Naive B cell (primary cell): ENCODE results near the gene DOCK10. TPM values are rescaled to one million over a fixed set of nuclear protein-coding genes. Genes with fewer than 3 reads are reported as not detected.

ENCODE experiments used
- ATAC-seq, 2 donors: fragments of 150-1000 bp; cut with Tn5 transposase; 2 replicates each; pipeline ENCODE4 v1.10.0; 2021; ENCODE audit warnings: low read depth in 2 of 2, mild to moderate bottlenecking in 2 of 2, moderate library complexity in 2 of 2
- DNase-seq: peaks from one replicate; pipeline ENCODE4 v3.0.0; 2022
- H3K27ac Mint-ChIP-seq, 6 donors: one replicate each; pipeline ENCODE4 v1.8.0; 2020 to 2022; ENCODE audit warnings: mild to moderate bottlenecking in 6 of 6, mixed read lengths in 6 of 6, moderate library complexity in 5 of 6, inconsistent platforms in 2 of 6
- H3K27me3 Mint-ChIP-seq, 3 donors: one replicate each; pipeline ENCODE4 v1.8.0; 2021 to 2022; ENCODE audit warnings: mixed read lengths in 3 of 3, mild to moderate bottlenecking in 1 of 3
- H3K36me3 Mint-ChIP-seq, 2 donors: one replicate each; pipeline ENCODE4 v1.8.0; 2020 to 2022; ENCODE audit warnings: mixed read lengths in 2 of 2, inconsistent platforms in 1 of 2, mild to moderate bottlenecking in 1 of 2
- H3K4me1 Mint-ChIP-seq, 3 donors: one replicate each; pipeline ENCODE4 v1.8.0; 2020 to 2022; ENCODE audit warnings: mixed read lengths in 3 of 3, inconsistent platforms in 1 of 3, mild to moderate bottlenecking in 1 of 3, moderate library complexity in 1 of 3
- H3K4me3 Mint-ChIP-seq, 8 donors: one replicate each; pipeline ENCODE4 v1.8.0; 2020 to 2022; ENCODE audit warnings: mild to moderate bottlenecking in 8 of 8, mixed read lengths in 8 of 8, moderate library complexity in 8 of 8, inconsistent platforms in 2 of 8
- H3K9me3 Mint-ChIP-seq, 7 donors: one replicate each; pipeline ENCODE4 v1.8.0; 2020 to 2022; ENCODE audit warnings: mixed read lengths in 7 of 7, mild to moderate bottlenecking in 5 of 7, inconsistent platforms in 2 of 7, moderate library complexity in 1 of 7
- polyA plus RNA-seq, 6 donors: library from polyadenylated mRNA; unstranded; fragments of 300-500 nt; fragmentation: Illumina TruSeq; gene quantifications; one replicate each; pipeline ENCODE4 v1.2.3, GENCODE V29; 2021; ENCODE audit warnings: low read depth in 6 of 6

The DOCK10 gene
- polyA plus RNA-seq, 6 donors from 2014 or later = 18.4 to 29.9 (median 21.6) TPM

- peak overlapping the region in 5 of 6 donors; percentile 12 to 82 (median 41) for H3K27ac Mint-ChIP-seq
- H3K27me3 Mint-ChIP-seq = no peaks in the 10 kb centered on the region
- ATAC-seq (no peak), DNase-seq (no peak)
- peaks cover 0 to 3% (median 0%) of the 10 kb centered on the region in 3 donors for H3K4me1 Mint-ChIP-seq
- H3K36me3 Mint-ChIP-seq = peaks cover 20 to 33% of the 10 kb centered on the region in 2 donors
- no peaks in the 10 kb centered on the region for H3K9me3 Mint-ChIP-seq
- H3K4me3 Mint-ChIP-seq = no peak overlapping the region
Observed at GRCh38 chr2:224882291-224883171, 159.7 kb downstream of the DOCK10 start.

GRCh38 chr2:224881846-224882245 is 160.4 kb downstream of the DOCK10 start:
- DNase-seq (no peak), ATAC-seq (no peak)
- Mint-ChIP-seq H3K9me3 (no peaks in the 10 kb centered on the region), H3K4me3 (no peak overlapping the region), H3K4me1 (peaks cover 4 to 8% (median 7%) of the 10 kb centered on the region in 3 donors), H3K27me3 (no peaks in the 10 kb centered on the region), H3K27ac (peak overlapping the region in 1 of 6 donors; percentile 50), H3K36me3 (peaks cover 20 to 37% of the 10 kb centered on the region in 2 donors)

- H3K4me1 Mint-ChIP-seq = peaks cover 24 to 28% (median 27%) of the 10 kb centered on the region in 3 donors
- H3K36me3 Mint-ChIP-seq = peaks cover 4 to 39% of the 10 kb centered on the region in 2 donors
- peak overlapping the region in 4 of 8 donors; percentile 5 to 52 (median 44) for H3K4me3 Mint-ChIP-seq
- peaks cover 0 to 1% (median 0%) of the 10 kb centered on the region in 7 donors for H3K9me3 Mint-ChIP-seq
- DNase-seq = no peak
- peak; percentile 48 to 63 for ATAC-seq
- no peaks in the 10 kb centered on the region for H3K27me3 Mint-ChIP-seq
- H3K27ac Mint-ChIP-seq = peak overlapping the region; percentile 24 to 94 (median 76)
Observed at GRCh38 chr2:224876522-224876921, 165.7 kb downstream of the DOCK10 start.

GRCh38 chr2:224875841-224876240 is 166.4 kb downstream of the DOCK10 start:
- Mint-ChIP-seq H3K27ac (peak overlapping the region; percentile 24 to 87 (median 52)), H3K27me3 (no peaks in the 10 kb centered on the region), H3K4me1 (peaks cover 27 to 28% (median 27%) of the 10 kb centered on the region in 3 donors), H3K36me3 (peaks cover 11 to 44% of the 10 kb centered on the region in 2 donors), H3K4me3 (peak overlapping the region in 4 of 8 donors; percentile 14 to 62 (median 49)), H3K9me3 (peaks cover 0 to 5% (median 0%) of the 10 kb centered on the region in 7 donors)
- no peak for DNase-seq
- peak; percentile 37 to 53 for ATAC-seq

- peak overlapping the region; percentile 35 to 80 (median 57) for H3K27ac Mint-ChIP-seq
Observed at GRCh38 chr2:224875153-224875552, 167.1 kb downstream of the DOCK10 start.

GRCh38 chr2:224871813-224872212 is 170.5 kb downstream of the DOCK10 start:
- H3K27ac Mint-ChIP-seq = no peak overlapping the region
- H3K27me3 Mint-ChIP-seq = no peaks in the 10 kb centered on the region
- H3K4me1 Mint-ChIP-seq = peaks cover 21 to 27% (median 23%) of the 10 kb centered on the region in 3 donors
- ATAC-seq = no peak
- no peak overlapping the region for H3K4me3 Mint-ChIP-seq
- peaks cover 33 to 35% of the 10 kb centered on the region in 2 donors for H3K36me3 Mint-ChIP-seq
- DNase-seq = no peak
- peaks cover 0 to 5% (median 0%) of the 10 kb centered on the region in 7 donors for H3K9me3 Mint-ChIP-seq

More at GRCh38 chr2:224875153-224875552, 167.1 kb downstream of the DOCK10 start:
- Mint-ChIP-seq H3K4me1 (peaks cover 27 to 28% (median 27%) of the 10 kb centered on the region in 3 donors), H3K9me3 (peaks cover 0 to 5% (median 0%) of the 10 kb centered on the region in 7 donors), H3K36me3 (peaks cover 18 to 41% of the 10 kb centered on the region in 2 donors), H3K4me3 (peak overlapping the region in 4 of 8 donors; percentile 36 to 54 (median 41)), H3K27me3 (no peaks in the 10 kb centered on the region)
- ATAC-seq (peak; percentile 71 to 72), DNase-seq (no peak)

GRCh38 chr2:224870341-224870740 is 171.9 kb downstream of the DOCK10 start:
- peak overlapping the region in 2 of 6 donors; percentile 44 to 82 for H3K27ac Mint-ChIP-seq
- H3K4me3 Mint-ChIP-seq = no peak overlapping the region
- DNase-seq (no peak), ATAC-seq (no peak)
- H3K36me3 Mint-ChIP-seq = peaks cover 38 to 48% of the 10 kb centered on the region in 2 donors
- peaks cover 0 to 5% (median 0%) of the 10 kb centered on the region in 7 donors for H3K9me3 Mint-ChIP-seq
- H3K4me1 Mint-ChIP-seq = peaks cover 6 to 20% (median 8%) of the 10 kb centered on the region in 3 donors
- H3K27me3 Mint-ChIP-seq = no peaks in the 10 kb centered on the region

- no peak for DNase-seq
Observed at GRCh38 chr2:224869601-224870233, 172.6 kb downstream of the DOCK10 start.

GRCh38 chr2:224865016-224865415 is 177.3 kb downstream of the DOCK10 start:
- H3K4me1 Mint-ChIP-seq = peaks cover 0 to 11% (median 0%) of the 10 kb centered on the region in 3 donors
- H3K27me3 Mint-ChIP-seq = no peaks in the 10 kb centered on the region
- no peak overlapping the region for H3K4me3 Mint-ChIP-seq
- peaks cover 27 to 29% of the 10 kb centered on the region in 2 donors for H3K36me3 Mint-ChIP-seq
- H3K27ac Mint-ChIP-seq = peak overlapping the region in 2 of 6 donors; percentile 15 to 28
- H3K9me3 Mint-ChIP-seq = no peaks in the 10 kb centered on the region
- ATAC-seq = no peak
- no peak for DNase-seq

More at GRCh38 chr2:224869601-224870233, 172.6 kb downstream of the DOCK10 start:
- ATAC-seq = no peak
- H3K4me3 Mint-ChIP-seq = no peak overlapping the region
- peaks cover under 1 to 15% (median 2%) of the 10 kb centered on the region in 3 donors for H3K4me1 Mint-ChIP-seq
- H3K27ac Mint-ChIP-seq = no peak overlapping the region
- H3K36me3 Mint-ChIP-seq = peaks cover 38 to 48% of the 10 kb centered on the region in 2 donors
- H3K9me3 Mint-ChIP-seq = peaks cover 0 to 5% (median 0%) of the 10 kb centered on the region in 7 donors
- H3K27me3 Mint-ChIP-seq = no peaks in the 10 kb centered on the region

GRCh38 chr2:224861266-224861665 is 181.0 kb downstream of the DOCK10 start:
- H3K4me3 Mint-ChIP-seq = no peak overlapping the region
- H3K27ac Mint-ChIP-seq = no peak overlapping the region
- H3K27me3 Mint-ChIP-seq = no peaks in the 10 kb centered on the region
- peaks cover 10 to 35% of the 10 kb centered on the region in 2 donors for H3K36me3 Mint-ChIP-seq
- peaks cover 0 to 5% (median 0%) of the 10 kb centered on the region in 3 donors for H3K4me1 Mint-ChIP-seq
- H3K9me3 Mint-ChIP-seq = no peaks in the 10 kb centered on the region
- DNase-seq (no peak), ATAC-seq (no peak)

- H3K36me3 Mint-ChIP-seq = peaks cover 6 to 30% of the 10 kb centered on the region in 2 donors
Observed at GRCh38 chr2:224860786-224861185, 181.5 kb downstream of the DOCK10 start.

GRCh38 chr2:224851811-224852210 is 190.5 kb downstream of the DOCK10 start:
- ATAC-seq (no peak), DNase-seq (no peak)
- Mint-ChIP-seq H3K9me3 (no peaks in the 10 kb centered on the region), H3K27ac (peak overlapping the region in 3 of 6 donors; percentile 33 to 53 (median 42)), H3K4me3 (no peak overlapping the region), H3K27me3 (no peaks in the 10 kb centered on the region), H3K36me3 (peaks cover 16 to 46% of the 10 kb centered on the region in 2 donors), H3K4me1 (peaks cover 0 to 4% (median 0%) of the 10 kb centered on the region in 3 donors)

More at GRCh38 chr2:224860786-224861185, 181.5 kb downstream of the DOCK10 start:
- ATAC-seq = no peak
- Mint-ChIP-seq H3K4me1 (peaks cover 0 to 3% (median 0%) of the 10 kb centered on the region in 3 donors), H3K27me3 (no peaks in the 10 kb centered on the region), H3K27ac (no peak overlapping the region), H3K9me3 (no peaks in the 10 kb centered on the region), H3K4me3 (peak overlapping the region in 1 of 8 donors; percentile 29)
- no peak for DNase-seq

- Mint-ChIP-seq H3K4me1 (peaks cover 0 to 4% (median 0%) of the 10 kb centered on the region in 3 donors), H3K27ac (no peak overlapping the region), H3K36me3 (peaks cover 8 to 45% of the 10 kb centered on the region in 2 donors), H3K4me3 (no peak overlapping the region), H3K27me3 (no peaks in the 10 kb centered on the region), H3K9me3 (no peaks in the 10 kb centered on the region)
- ATAC-seq (no peak), DNase-seq (no peak)
Observed at GRCh38 chr2:224850081-224850480, 192.2 kb downstream of the DOCK10 start.
